MCF 10A (cell line): Measurements from ENCODE around the gene PROSER2. TPM values are rescaled to one million over a fixed set of nuclear protein-coding genes. Genes with fewer than 3 reads are reported as not detected.

Source experiments
- BruUV-seq: library from RNA; stranded (reverse); fragments of 400-500 nt; replicated peaks from 2 replicates; lab custom pipeline; 2021; lab: Mats Ljungman, UMichigan
- CTCF ChIA-PET: fragments of 300-600 bp; sonication (Branson Sonifier 250); formaldehyde crosslinking; extraction: SDS; loops from one replicate; lab custom pipeline; 2021; ENCODE audit warnings: antibody characterized with exemption, inconsistent platforms; lab: Yijun Ruan, JAX
- POLR2A ChIA-PET: fragments of 300-600, 350-650 bp; sonication (Branson Sonifier 250); formaldehyde crosslinking; extraction: SDS; loops from one replicate; lab custom pipeline; 2020; ENCODE audit warnings: antibody characterized with exemption, inconsistent platforms; lab: Yijun Ruan, JAX
- DNase-seq: peaks from one replicate; pipeline ENCODE4 v3.0.0-alpha.2; 2018; ENCODE audit not compliant: unreplicated experiment
- H3K27ac Mint-ChIP-seq: one replicate; pipeline ENCODE4 v1.8.0; 2022; ENCODE audit warnings: mild to moderate bottlenecking, low read depth, mixed read lengths; ENCODE audit not compliant: unreplicated experiment
- H3K27me3 Mint-ChIP-seq: one replicate; pipeline ENCODE4 v1.8.0; 2022; ENCODE audit warnings: mixed read lengths; ENCODE audit not compliant: insufficient read depth, unreplicated experiment
- H3K36me3 Mint-ChIP-seq: one replicate; pipeline ENCODE4 v1.8.0; 2022; ENCODE audit warnings: mild to moderate bottlenecking, moderate library complexity, mixed read lengths; ENCODE audit not compliant: insufficient read depth, unreplicated experiment
- H3K4me1 Mint-ChIP-seq: one replicate; pipeline ENCODE4 v1.8.0; 2022; ENCODE audit warnings: mixed read lengths; ENCODE audit not compliant: insufficient read depth, unreplicated experiment
- H3K4me3 Mint-ChIP-seq: one replicate; pipeline ENCODE4 v1.8.0; 2022; ENCODE audit warnings: mild to moderate bottlenecking, moderate library complexity, mixed read lengths; ENCODE audit not compliant: unreplicated experiment
- H3K9me3 Mint-ChIP-seq: one replicate; pipeline ENCODE4 v1.8.0; 2022; ENCODE audit warnings: mixed read lengths; ENCODE audit not compliant: unreplicated experiment
- intact Hi-C: fragments of 100-400 bp; cut with micrococcal nuclease; formaldehyde crosslinking; loops from 2 replicates; pipeline ENCODE4 v1.14.1; 2022
- total RNA-seq: library from RNA; stranded (reverse); gene quantifications from 2 replicates; pipeline ENCODE4 v1.2.3, GENCODE V29; 2022
- TF ChIP-seq, protein P1 (sequence below): fragments of 200-600 bp; IDR thresholded peaks from one replicate; pipeline ENCODE4 v1.8.0; 2022; ENCODE audit warnings: antibody characterized with exemption, mild to moderate bottlenecking; ENCODE audit not compliant: unreplicated experiment

PROSER2 gene
- total RNA-seq, 1 experiment from 2014 or later, result 58.0 TPM

DNA sequence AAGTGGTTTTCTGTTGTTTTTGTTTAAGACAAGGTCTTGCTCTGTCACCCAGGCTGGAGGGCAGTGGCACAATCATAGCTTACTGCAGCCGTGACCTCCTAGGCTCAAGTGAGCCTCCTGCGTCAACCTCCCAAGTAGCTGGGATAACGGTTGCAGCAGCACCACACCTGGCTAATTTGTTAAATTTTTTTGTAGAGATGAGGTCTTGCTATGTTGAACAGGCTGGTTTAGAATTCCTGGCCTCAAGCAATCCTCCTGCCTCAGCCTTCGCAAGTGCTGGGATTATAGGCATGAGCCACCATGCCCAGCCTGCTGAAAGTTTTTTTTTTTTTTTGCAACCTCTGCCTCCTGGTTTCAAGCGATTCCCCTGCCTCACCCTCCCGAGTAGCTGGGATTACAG is 31.1 kb downstream of the PROSER2 start:
- H3K36me3 Mint-ChIP-seq, result peaks cover 83% of the 10 kb centered on the region
- CTCF ChIA-PET, result interaction anchor here (0.6 to 0.7 kb wide), 3 partner anchors 22 to 1062 kb away, joined by 3 to 4 read pairs (median 3); no protein-coding TSS in a partner anchor
- POLR2A ChIA-PET, result interaction anchor here (0.7 kb wide), 1 partner anchor 8 kb away, joined by 4 read pairs; no protein-coding TSS in a partner anchor

DNA sequence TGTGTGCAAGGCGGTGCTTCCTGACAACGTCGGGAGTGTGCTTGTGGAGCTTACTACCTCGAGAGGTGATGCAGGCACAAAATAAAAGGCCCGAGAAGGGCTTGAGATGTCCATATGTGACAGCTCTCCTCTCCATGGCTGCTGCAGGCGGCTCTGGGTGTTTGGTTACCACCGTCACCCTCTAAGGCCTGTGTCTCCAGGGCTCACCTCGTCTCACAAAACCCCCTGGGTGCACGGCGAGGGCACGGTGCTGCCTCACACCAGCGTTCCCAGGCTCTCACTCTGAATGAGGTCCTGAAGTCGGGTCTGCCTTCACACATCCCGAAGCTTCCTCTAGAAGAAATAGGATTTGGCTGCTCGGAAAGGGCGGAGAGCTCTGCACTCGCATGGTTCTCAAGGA is 32.9 kb downstream of the PROSER2 start:
- BruUV-seq, result no TSS peak
- TF ChIP-seq, protein P1, sequence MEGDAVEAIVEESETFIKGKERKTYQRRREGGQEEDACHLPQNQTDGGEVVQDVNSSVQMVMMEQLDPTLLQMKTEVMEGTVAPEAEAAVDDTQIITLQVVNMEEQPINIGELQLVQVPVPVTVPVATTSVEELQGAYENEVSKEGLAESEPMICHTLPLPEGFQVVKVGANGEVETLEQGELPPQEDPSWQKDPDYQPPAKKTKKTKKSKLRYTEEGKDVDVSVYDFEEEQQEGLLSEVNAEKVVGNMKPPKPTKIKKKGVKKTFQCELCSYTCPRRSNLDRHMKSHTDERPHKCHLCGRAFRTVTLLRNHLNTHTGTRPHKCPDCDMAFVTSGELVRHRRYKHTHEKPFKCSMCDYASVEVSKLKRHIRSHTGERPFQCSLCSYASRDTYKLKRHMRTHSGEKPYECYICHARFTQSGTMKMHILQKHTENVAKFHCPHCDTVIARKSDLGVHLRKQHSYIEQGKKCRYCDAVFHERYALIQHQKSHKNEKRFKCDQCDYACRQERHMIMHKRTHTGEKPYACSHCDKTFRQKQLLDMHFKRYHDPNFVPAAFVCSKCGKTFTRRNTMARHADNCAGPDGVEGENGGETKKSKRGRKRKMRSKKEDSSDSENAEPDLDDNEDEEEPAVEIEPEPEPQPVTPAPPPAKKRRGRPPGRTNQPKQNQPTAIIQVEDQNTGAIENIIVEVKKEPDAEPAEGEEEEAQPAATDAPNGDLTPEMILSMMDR, result no peak
- Mint-ChIP-seq H3K27me3 (no peaks in the 10 kb centered on the region), H3K36me3 (peaks cover 83% of the 10 kb centered on the region), H3K27ac (no peak overlapping the region), H3K9me3 (no peaks in the 10 kb centered on the region), H3K4me1 (no peaks in the 10 kb centered on the region), H3K4me3 (no peak overlapping the region)
- POLR2A ChIA-PET, result interaction anchor here (0.7 to 1.1 kb wide), 2 partner anchors 18 to 78 kb away, joined by 3 to 4 read pairs; no protein-coding TSS in a partner anchor
- no peak for DNase-seq
- CTCF ChIA-PET, result interaction anchor here (0.7 to 1.1 kb wide), 3 partner anchors 10 to 28 kb away, joined by 3 to 4 read pairs (median 3); no protein-coding TSS in a partner anchor
- intact Hi-C loops, result no loop called here

More for the DNA sequence above, 31.1 kb downstream of the PROSER2 start:
- peaks cover 4% of the 10 kb centered on the region for H3K4me1 Mint-ChIP-seq
- H3K27me3 Mint-ChIP-seq, result no peaks in the 10 kb centered on the region
- H3K27ac Mint-ChIP-seq, result no peak overlapping the region
- intact Hi-C loops, result no loop called here
- no peak for DNase-seq
- TF ChIP-seq, protein P1, result no peak
- no peaks in the 10 kb centered on the region for H3K9me3 Mint-ChIP-seq
- no peak overlapping the region for H3K4me3 Mint-ChIP-seq
- BruUV-seq, result no TSS peak

- H3K27me3 Mint-ChIP-seq, result no peaks in the 10 kb centered on the region
- TF ChIP-seq, protein P1, result no peak
- intact Hi-C loops, result no loop called here
- peaks cover 82% of the 10 kb centered on the region for H3K36me3 Mint-ChIP-seq
- no peaks in the 10 kb centered on the region for H3K9me3 Mint-ChIP-seq
- no TSS peak for BruUV-seq
- H3K27ac Mint-ChIP-seq, result no peak overlapping the region
- DNase-seq, result no peak
- no peaks in the 10 kb centered on the region for H3K4me1 Mint-ChIP-seq
- CTCF ChIA-PET, result interaction anchor here (0.9 to 1.2 kb wide), 3 partner anchors 9 to 130 kb away, joined by 3 to 4 read pairs (median 3); no protein-coding TSS in a partner anchor
- no peak overlapping the region for H3K4me3 Mint-ChIP-seq
- POLR2A ChIA-PET, result interaction anchor here (0.7 kb wide), 1 partner anchor 77 kb away, joined by 3 read pairs; no protein-coding TSS in a partner anchor
Measured at GRCh38 chr10:11856678-11857077, 33.5 kb downstream of the PROSER2 start.

- ChIA-PET POLR2A (interaction anchor here (1.0 to 1.1 kb wide), 3 partner anchors 8 to 18 kb away, joined by 3 to 4 read pairs (median 3); no protein-coding TSS in a partner anchor), CTCF (interaction anchor here (0.6 kb wide), 1 partner anchor 22 kb away, joined by 3 read pairs; no protein-coding TSS in a partner anchor)
- Mint-ChIP-seq H3K4me1 (no peaks in the 10 kb centered on the region), H3K4me3 (no peak overlapping the region), H3K36me3 (peaks cover 81% of the 10 kb centered on the region), H3K27me3 (no peaks in the 10 kb centered on the region), H3K9me3 (no peaks in the 10 kb centered on the region), H3K27ac (no peak overlapping the region)
- DNase-seq, result no peak
- TF ChIP-seq, protein P1, result no peak
- no TSS peak for BruUV-seq
- intact Hi-C loops, result no loop called here
Measured at GRCh38 chr10:11858093-11858492, 34.9 kb downstream of the PROSER2 start.
